ENCODE measurements around the gene USF3.
A peak's percentile ranks its signal among the peaks of the same experiment; 100 is the strongest.

The USF3 gene

DNA sequence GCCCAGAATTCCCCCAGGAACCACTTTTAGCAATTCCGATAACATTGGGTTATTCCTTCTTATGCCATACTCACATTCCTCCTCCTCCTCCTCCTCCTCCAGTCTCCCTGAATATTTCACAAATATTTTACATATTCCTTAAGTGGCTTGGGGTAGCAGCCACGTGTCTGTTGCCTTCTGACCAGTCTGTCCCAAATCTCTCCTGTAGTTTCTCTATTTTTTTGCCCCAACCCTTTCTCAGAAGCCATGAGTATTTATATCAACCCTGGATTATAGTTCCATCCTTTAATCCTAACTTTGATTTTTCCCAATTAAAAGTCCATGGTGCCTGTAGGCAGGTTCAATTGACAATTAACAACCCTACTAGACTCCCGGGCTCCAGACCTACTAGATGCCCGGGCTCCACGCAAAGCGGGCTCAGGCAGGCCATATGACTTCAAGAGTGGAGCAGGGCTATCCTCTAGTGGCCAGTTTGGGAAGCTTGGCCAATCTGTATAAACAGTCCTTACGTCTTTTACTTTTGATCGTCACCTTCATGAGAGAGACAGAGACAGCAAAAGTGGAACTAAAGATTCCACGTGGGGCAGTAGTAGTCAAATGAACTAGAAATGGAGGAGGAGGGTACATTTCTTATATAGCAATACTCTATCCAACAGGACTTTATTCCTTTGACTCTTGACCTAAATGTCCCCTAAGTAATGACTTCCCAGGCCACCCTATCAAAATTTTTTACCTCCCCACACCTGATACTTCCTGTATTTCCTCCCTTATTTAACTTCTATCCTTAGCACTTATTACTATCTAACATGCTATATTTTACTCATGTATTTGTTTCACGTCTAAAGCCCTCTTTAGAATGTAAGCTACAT is 69.7 kb downstream of the USF3 start:
- TF ChIP-seq POLR2A (IDR thresholded peaks at IDR 0.05; ENCODE audit: low read depth, low read length) = no peak
- DNase-seq (ENCODE audit: insufficient read length, low spot score) (peak; percentile 53), FAIRE-seq (peak; percentile 41)

DNA sequence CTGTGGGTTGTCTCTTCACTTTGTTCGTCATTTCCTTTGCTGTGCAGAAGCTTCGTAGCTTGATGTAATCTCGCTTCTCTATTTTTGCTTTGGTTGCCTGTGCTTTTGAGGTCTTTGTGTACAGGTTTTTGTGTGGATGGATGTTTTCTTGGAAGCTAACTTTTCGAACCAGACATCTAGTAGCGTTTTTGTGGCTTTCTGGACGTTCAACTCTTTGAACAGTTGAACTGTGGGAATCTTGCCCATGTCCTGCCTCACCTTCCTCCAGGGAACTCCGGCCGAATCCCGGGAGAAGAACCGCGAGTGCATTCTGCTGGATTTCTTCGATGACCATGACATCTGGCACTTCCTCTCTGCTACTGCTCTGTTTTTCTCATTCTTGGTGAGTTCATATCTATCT is 70.6 kb downstream of the USF3 start:
- DNase-seq (ENCODE audit: insufficient read length, low spot score) (no peak), FAIRE-seq (no peak)
- TF ChIP-seq POLR2A (IDR thresholded peaks at IDR 0.05; ENCODE audit: low read depth, low read length) = no peak

DNA sequence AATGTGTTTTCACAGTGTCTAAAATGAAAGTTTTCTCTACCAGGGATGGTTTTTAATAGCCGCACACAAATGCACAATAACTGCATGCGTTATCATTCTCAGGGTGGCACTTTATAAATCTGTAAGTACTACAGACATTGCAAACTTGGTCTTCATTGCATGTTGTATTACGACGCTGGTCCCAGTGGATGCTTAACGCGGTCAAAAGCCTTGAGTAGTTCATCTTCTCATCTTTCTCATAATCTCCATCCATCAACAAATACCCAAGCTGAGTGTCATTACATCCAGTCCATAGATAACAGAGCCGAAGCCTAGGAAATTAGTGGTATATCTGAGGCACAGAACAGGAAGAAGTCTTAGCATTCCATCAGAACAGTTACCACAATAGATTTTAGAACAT is 72.6 kb downstream of the USF3 start:
- TF ChIP-seq POLR2A (IDR thresholded peaks at IDR 0.05; ENCODE audit: low read depth, low read length) = no peak
- FAIRE-seq (no peak), DNase-seq (ENCODE audit: insufficient read length, low spot score) (no peak)

DNA sequence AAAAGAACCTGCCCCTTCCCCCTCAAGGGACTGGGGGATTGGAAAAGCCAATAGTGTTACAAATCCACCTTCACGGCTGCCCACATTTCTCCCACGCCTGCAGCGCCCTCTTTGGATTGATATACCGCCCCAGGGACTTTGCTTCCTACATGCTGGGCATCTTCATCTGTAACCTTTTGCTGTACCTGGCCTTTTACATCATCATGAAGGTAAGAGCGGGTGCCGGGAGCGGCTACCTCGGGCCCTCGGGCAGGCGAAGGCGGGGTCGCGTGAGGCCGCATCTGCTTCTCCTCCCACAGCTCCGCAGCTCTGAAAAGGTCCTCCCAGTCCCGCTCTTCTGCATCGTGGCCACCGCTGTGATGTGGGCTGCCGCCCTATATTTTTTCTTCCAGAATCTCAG is 73.1 kb downstream of the USF3 start:
- DNase-seq (ENCODE audit: insufficient read length, low spot score) (no peak), FAIRE-seq (no peak)
- no peak for TF ChIP-seq POLR2A (IDR thresholded peaks at IDR 0.05; ENCODE audit: low read depth, low read length)

DNA sequence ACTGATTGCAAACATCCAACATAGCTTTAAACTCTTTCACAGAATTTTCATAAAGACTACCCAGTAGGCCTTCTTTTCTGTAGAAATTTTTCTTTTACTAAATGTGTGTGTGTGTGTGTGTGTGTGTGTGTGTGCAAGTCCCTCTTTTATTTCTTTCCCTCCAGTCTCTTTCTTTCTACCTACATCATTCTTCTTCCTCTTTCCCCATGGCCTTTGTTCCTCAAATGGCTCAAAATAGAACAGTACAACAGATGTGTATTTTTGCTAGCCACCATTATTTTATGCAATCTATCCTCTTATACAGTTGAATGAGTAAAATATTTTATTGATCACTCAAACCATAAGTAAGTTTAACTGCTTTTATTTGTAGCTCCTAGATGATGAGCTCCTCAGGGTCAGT is 76.4 kb downstream of the USF3 start:
- TF ChIP-seq POLR2A (IDR thresholded peaks at IDR 0.05; ENCODE audit: low read depth, low read length) = no peak
- no peak for DNase-seq (ENCODE audit: insufficient read length, low spot score)
- no peak for FAIRE-seq

DNA sequence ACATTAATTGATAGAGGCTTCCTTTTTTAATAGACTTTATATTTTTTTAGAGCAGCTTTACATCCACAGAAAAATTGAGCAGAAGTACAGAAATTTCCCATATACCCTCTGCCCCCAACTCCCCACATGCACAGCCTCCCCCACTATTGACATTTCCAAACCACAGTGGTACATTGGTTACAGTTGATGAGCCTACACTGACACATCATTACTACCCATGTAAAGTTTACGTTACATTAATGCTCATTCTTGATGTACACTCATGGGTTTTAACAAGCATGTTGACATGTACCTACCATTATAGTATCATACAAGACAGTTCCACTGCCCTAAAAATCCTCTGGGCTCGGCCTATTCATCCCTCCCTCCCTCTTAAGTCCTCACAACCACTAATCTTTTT is 78.7 kb downstream of the USF3 start:
- DNase-seq (ENCODE audit: insufficient read length, low spot score) (no peak), FAIRE-seq (no peak)
- no peak for TF ChIP-seq POLR2A (IDR thresholded peaks at IDR 0.05; ENCODE audit: low read depth, low read length)

DNA sequence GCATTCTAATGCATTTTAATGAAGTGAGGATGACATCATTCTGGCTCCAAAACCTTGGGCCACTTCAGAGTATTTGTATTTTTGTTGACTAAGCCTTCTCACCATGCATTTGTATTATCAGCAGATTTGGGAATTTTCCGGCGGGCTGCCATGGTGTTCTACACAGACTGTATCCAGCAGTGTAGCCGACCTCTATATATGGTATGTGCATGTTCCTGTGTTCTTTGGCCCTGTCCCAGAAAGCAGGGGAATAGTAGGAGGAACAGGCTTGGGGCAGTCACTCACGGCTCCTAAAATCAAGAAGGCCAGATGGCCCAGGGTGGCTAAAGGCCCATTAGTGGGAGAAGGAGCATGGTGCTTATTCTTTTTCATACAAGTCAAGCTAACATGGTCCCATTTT is 80.5 kb downstream of the USF3 start:
- no peak for FAIRE-seq
- DNase-seq (ENCODE audit: insufficient read length, low spot score) = no peak
- TF ChIP-seq POLR2A (IDR thresholded peaks at IDR 0.05; ENCODE audit: low read depth, low read length) = no peak

DNA sequence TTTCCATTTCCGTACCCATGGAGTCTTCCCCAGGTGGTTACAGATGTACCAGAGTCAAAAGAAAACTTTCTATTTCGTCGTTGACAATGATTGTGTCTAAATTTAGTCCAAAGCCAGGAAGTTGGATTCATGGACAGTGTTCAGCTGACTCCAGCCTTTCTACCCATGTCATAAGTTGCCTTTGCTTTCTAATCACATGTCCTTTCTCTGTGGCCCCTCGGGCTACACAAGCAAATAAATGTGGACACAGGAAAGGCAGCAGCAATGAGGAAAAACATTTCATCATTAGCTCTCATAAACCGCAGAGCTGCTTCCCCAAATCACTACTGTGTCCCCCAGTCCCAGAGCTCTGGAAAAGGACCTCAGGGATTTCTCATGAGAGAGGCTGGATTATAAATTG is 82.0 kb downstream of the USF3 start:
- TF ChIP-seq POLR2A (IDR thresholded peaks at IDR 0.05; ENCODE audit: low read depth, low read length) = no peak
- DNase-seq (ENCODE audit: insufficient read length, low spot score) (no peak), FAIRE-seq (no peak)

DNA sequence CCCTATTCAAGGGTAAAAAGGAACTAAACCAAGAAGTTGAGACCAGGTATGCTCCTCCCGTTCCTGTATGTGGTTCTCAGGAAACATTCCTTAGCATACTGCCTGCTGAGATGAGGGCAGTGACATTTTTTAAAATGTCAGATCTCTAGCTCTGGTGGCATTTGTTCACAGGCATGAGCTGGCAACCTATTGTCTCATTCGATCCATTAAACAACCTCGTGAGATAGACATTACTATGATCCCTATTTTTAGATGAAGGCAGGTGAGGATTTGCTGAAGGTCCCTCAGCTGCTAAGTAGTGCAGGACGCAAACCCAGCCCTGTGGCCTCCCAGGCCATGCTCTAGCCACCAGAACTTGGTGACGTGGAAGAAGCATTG is 89.2 kb downstream of the USF3 start:
- no peak for TF ChIP-seq POLR2A (IDR thresholded peaks at IDR 0.05; ENCODE audit: low read depth, low read length)
- FAIRE-seq = no peak
- DNase-seq (ENCODE audit: insufficient read length, low spot score) = no peak

DNA sequence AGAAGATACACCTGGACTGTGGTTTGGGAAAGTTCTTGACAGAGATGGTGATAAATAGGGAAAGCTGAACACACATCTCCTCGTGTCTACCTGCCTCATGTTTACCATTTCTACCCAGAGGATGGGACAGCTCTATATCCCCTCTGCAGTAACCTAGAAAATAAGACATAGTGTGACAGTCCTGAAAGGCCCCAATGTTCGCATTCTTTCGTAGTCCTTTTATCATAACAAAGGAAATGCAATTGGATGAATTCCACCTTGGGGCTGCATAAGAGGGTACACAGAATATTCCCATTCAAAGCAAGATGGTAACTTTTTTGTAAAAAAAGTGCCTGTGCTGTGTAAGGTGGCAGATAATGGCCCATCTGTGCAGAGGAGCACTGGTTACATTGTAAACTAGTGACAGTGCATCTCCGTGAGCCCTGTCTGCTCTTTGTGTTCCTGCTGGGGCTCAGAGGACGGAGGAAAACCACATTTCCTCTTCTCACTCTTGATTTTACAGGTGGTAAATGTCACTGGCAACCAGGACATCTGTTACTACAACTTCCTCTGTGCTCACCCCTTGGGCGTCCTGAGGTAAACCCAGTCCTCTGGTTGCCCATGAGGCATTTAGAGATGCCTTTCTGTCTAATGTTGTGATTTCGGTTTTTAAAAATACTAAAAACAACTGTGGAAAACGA is 89.8 kb downstream of the USF3 start:
- no peak for TF ChIP-seq POLR2A (IDR thresholded peaks at IDR 0.05; ENCODE audit: low read depth, low read length)
- DNase-seq (ENCODE audit: insufficient read length, low spot score) = no peak
- FAIRE-seq = no peak

DNA sequence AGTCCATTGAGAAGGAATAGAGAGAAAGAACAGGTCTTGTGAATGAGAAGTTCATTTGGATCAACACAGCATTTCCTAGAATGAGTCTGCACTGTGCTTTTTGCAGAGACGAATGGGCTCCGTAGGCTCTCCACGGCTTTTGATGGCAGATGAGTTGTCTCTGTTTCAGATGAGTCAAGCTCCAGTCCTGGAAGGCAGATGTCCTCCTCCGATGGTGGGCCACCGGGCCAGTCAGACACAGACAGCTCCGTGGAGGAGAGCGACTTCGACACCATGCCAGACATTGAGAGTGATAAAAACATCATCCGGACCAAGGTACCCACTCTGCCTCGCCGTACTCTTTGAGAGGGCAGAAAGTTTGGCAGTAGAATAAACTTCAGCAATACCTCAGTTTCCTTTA is 93.6 kb downstream of the USF3 start:
- no peak for FAIRE-seq
- TF ChIP-seq POLR2A (IDR thresholded peaks at IDR 0.05; ENCODE audit: low read depth, low read length) = no peak
- DNase-seq (ENCODE audit: insufficient read length, low spot score) = no peak

DNA sequence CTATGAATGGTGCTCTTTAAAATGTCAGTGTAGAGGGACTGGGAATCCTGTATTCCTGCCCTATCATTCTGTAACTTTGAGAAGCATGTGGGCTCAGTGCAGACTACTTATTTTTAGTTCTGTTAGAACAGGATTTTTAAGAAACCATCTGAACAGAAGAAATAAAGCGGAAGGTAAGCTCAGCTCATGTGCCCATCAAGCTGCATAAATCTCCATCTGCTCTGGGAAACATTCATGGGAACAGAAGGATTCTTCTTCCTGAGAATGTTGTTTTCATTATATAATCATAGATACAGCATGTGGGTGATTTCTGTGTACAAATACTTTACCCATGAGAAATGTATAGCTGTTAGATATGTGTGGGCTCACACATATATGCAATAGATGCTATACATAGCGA is 94.2 kb downstream of the USF3 start:
- FAIRE-seq (no peak), DNase-seq (ENCODE audit: insufficient read length, low spot score) (no peak)
- no peak for TF ChIP-seq POLR2A (IDR thresholded peaks at IDR 0.05; ENCODE audit: low read depth, low read length)

DNA sequence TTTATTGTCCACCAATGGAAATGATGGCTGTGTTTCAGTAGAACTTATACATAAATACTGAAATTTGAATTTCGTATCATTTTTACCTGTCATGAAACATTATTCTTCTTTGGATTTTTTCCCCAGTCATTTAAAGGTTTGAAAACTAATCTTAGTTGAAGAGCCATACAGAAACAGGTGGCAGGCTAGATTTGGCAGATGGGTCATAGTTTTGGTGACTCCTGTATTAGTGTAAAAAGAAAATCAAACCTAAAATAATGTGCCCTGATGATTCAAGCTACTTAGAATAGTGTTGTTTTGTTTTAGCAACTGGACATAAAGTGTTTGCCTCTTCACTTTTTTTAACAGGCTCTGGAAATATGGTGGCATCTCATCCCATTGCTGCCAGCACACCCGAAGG is 95.2 kb downstream of the USF3 start:
- no peak for TF ChIP-seq POLR2A (IDR thresholded peaks at IDR 0.05; ENCODE audit: low read depth, low read length)
- DNase-seq (ENCODE audit: insufficient read length, low spot score) (no peak), FAIRE-seq (no peak)

DNA sequence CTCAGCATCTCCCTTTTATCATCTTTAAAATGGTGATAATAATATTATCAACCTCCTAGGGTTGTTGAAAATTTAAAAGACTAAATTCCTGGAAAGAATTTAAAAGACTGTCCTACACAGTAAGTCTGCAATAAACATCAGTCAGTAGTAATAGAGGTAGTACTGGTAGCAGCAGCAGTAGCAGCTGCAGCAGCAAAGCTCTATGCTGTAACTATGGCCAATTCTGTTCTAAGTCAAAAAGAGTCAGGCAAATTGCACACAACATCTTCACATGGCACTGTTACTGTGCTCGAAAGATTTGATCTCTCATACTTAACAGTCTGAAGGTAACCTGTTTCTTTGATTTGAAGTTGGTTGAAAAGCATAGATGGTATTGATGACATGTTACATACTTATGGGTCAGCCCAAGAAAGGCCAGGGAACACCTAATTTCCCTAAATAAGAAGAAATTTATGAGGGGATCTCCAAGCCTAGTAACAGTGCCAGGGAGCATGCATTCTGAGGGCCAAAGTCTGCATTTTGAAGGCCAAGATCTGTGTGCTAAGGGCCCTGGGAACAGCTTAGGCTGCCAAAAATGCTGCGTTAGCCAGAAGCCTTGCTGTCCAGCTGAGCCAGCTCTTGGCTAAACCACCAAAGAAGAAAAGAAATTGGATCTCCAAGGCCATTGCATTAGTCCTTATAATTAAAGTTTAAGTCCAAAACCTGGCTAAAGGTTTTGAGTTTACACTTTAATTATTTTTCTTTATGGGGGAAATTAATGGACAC is 95.8 kb downstream of the USF3 start:
- DNase-seq (ENCODE audit: insufficient read length, low spot score) (no peak), FAIRE-seq (no peak)
- TF ChIP-seq POLR2A (IDR thresholded peaks at IDR 0.05; ENCODE audit: low read depth, low read length) = no peak

Measured in H54 (cell line).